Chondrocyte (in vitro differentiated cells): ENCODE measurements around the gene LIPI. TPM values are rescaled to one million over a fixed set of nuclear protein-coding genes. Genes with fewer than 3 reads are reported as not detected.
"Not testable (repeated sequence)": the region's sequence is repeated elsewhere in the genome, so short reads cannot be mapped to it uniquely, and the experiment has no call there.

ENCODE experiments used
- DNase-seq: peaks from one replicate; pipeline ENCODE4 v3.0.0; 2021; ENCODE audit warnings: mixed read lengths, low spot score
- H3K27ac Mint-ChIP-seq: one replicate; pipeline ENCODE4 v1.8.0; 2021; ENCODE audit warnings: mild to moderate bottlenecking, moderate library complexity, mixed read lengths; ENCODE audit not compliant: unreplicated experiment
- H3K27me3 Mint-ChIP-seq: 2 replicates; pipeline ENCODE4 v1.8.0; 2021; ENCODE audit warnings: low read depth, mixed read lengths
- H3K36me3 Mint-ChIP-seq: 2 replicates; pipeline ENCODE4 v1.8.0; 2021; ENCODE audit warnings: low read depth, mixed read lengths
- H3K4me1 Mint-ChIP-seq: 2 replicates; pipeline ENCODE4 v1.8.0; 2021; ENCODE audit warnings: low read depth, mild to moderate bottlenecking, mixed read lengths
- H3K4me3 Mint-ChIP-seq: one replicate; pipeline ENCODE4 v1.8.0; 2021; ENCODE audit warnings: mild to moderate bottlenecking, moderate library complexity, mixed read lengths; ENCODE audit not compliant: unreplicated experiment
- H3K9me3 Mint-ChIP-seq: 2 replicates; pipeline ENCODE4 v1.8.0; 2021; ENCODE audit warnings: low read depth, mixed read lengths
- CTCF ChIP-seq: fragments of 200-600 bp; sonication (generic); IDR thresholded peaks from 2 replicates; pipeline ENCODE4 v1.5.0; 2021; ENCODE audit warnings: antibody characterized with exemption, mild to moderate bottlenecking, moderate library complexity
- total RNA-seq: library from RNA; stranded (reverse); gene quantifications from 3 replicates; pipeline ENCODE4 v1.2.1, GENCODE V29; 2021

LIPI gene
- total RNA-seq, 1 donor from 2014 or later = not detected

DNA sequence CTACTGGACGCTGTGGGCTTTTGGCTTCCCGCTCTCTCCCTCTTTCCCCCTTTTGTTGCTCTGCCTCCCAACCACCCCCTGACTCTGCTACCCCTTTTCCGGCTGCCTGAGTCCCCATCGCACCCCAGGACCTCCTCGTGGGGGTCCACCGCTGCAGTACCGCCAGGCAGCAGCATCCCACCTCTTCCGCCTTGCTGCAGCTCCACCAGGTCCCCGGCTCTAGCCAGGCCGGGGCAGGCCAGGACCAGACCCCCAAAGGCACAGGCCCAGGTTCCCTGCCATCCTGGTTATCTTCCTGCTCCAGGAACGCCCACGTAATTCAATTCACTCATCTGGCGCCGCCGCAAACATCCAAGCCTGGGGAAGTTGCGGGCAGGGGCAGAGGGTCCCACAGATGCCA lies 139.8 kb downstream of the LIPI start:
- H3K27ac Mint-ChIP-seq = no peak overlapping the region
- H3K36me3 Mint-ChIP-seq = no peaks in the 10 kb centered on the region
- TF ChIP-seq CTCF = no peak
- no peak for DNase-seq
- H3K4me3 Mint-ChIP-seq = no peak overlapping the region
- no peaks in the 10 kb centered on the region for H3K4me1 Mint-ChIP-seq
- no peaks in the 10 kb centered on the region for H3K27me3 Mint-ChIP-seq
- H3K9me3 Mint-ChIP-seq = peaks cover 8% of the 10 kb centered on the region

- H3K9me3 Mint-ChIP-seq = peaks cover 8% of the 10 kb centered on the region
- no peaks in the 10 kb centered on the region for H3K27me3 Mint-ChIP-seq
- no peaks in the 10 kb centered on the region for H3K4me1 Mint-ChIP-seq
- no peak overlapping the region for H3K27ac Mint-ChIP-seq
- no peak for TF ChIP-seq CTCF
- no peak overlapping the region for H3K4me3 Mint-ChIP-seq
- no peaks in the 10 kb centered on the region for H3K36me3 Mint-ChIP-seq
- no peak for DNase-seq
Measured at GRCh38 chr21:14070049-14070893, 140.5 kb downstream of the LIPI start.

DNA sequence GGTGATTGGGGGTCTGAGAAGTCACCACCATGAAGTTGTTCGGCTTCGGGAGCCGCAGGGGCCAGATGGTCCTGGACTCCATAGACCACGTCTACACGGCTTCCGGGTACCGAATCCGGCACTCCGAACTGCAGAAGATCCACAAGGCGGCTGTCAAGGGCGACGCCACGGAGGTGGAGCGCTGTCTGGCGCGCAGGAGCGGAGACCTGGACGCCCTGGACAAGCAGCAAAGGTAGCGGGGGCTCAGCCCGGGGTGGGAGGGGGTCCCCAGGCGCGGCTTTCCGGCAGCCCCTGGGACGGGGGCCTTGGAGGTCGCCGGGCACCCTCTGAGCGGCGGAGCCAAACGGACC lies 146.5 kb downstream of the LIPI start:
- Mint-ChIP-seq H3K4me3 (no peak overlapping the region), H3K27ac (no peak overlapping the region), H3K27me3 (no peaks in the 10 kb centered on the region), H3K9me3 (no peaks in the 10 kb centered on the region), H3K36me3 (no peaks in the 10 kb centered on the region), H3K4me1 (no peaks in the 10 kb centered on the region)
- TF ChIP-seq CTCF = no peak
- DNase-seq = no peak

DNA sequence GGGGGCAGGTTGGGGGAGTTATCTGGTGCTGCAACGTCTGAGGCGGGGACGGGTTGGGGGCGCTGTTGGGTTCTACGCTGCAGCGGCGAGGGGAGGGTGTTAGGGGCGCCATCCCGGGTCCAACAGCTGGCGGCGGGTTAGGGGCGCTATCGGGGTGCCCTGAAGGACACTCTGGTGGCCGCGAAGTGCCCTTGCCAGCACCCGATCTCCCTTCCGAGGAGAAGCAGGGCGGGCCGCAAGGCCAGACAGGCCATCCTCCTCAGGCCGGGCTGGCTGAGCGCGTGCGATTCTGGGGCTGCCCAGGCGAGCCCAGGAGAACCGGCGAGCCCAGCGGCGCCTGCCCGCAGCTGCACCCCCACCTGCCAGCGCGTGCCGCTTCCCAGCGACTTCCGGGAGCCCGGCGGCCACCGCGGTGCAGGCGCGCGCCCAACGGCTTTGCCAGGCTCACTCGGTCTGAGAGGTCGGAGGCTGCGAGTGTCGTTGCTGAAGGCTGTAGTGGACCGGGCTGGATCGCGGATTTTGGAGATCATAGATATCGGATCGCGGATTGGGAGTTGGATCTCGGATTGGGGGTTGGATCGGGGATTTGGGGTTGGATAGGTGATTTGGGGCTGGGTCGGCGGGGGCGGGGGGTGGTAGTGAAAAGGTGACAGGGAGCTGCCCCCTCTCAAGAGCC lies 147.0 kb downstream of the LIPI start:
- not testable (repeated sequence) for H3K9me3 Mint-ChIP-seq, H3K4me1 Mint-ChIP-seq, H3K27ac Mint-ChIP-seq, H3K27me3 Mint-ChIP-seq, H3K36me3 Mint-ChIP-seq, H3K4me3 Mint-ChIP-seq
- DNase-seq = peak; percentile 83

GRCh38 chr21:14062684-14063083 lies 148.1 kb downstream of the LIPI start:
- H3K27me3 Mint-ChIP-seq, H3K9me3 Mint-ChIP-seq, H3K4me1 Mint-ChIP-seq, H3K4me3 Mint-ChIP-seq, DNase-seq, H3K27ac Mint-ChIP-seq, H3K36me3 Mint-ChIP-seq: not testable (repeated sequence)

- not testable (repeated sequence) for H3K9me3 Mint-ChIP-seq, H3K4me1 Mint-ChIP-seq, H3K27me3 Mint-ChIP-seq, H3K36me3 Mint-ChIP-seq, H3K4me3 Mint-ChIP-seq, H3K27ac Mint-ChIP-seq
- DNase-seq = peak; percentile 71
Measured at GRCh38 chr21:14061820-14062219, 148.9 kb downstream of the LIPI start.

DNA sequence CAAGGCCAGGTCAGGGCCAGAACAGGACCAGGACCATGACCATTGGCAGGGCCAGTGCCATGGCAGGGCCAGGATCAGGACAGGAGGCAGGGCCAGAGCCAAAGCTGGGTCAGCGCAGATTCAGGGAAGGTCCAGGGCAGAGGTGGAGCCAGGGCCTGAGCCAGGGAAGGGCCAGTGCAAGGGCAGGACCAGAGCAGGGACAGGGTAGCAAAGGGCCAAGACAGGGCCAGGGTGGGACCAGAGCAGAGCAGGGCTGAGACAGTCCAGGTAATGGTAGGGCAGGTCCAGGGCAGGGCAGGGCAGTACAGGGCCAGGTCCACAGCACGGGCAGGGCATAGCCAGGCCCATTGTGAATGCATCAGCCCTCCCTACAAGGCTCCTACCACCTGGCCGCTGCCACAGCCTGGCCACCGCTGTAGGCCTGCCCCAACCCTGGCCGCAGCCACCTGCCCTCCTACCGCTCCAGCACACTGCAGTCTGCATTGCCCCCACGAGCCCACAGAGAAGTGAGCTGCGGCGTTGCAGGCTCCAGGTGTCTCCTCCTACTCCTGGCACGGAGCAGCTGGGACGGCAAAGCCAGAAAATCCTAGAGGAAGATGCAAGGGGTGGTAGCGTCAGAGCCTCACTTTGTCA lies 151.6 kb downstream of the LIPI start:
- not testable (repeated sequence) for H3K9me3 Mint-ChIP-seq, H3K4me3 Mint-ChIP-seq, H3K36me3 Mint-ChIP-seq, H3K4me1 Mint-ChIP-seq, H3K27ac Mint-ChIP-seq, H3K27me3 Mint-ChIP-seq
- peak; percentile 86 for DNase-seq
